HL-60/S4 treated with phorbol 12-myristate 13-acetate at 8.2 ng/mL for 4 days and 3 days (cell line): ENCODE results near the gene DNAJB4.
"Not testable (repeated sequence)": the region's sequence is repeated elsewhere in the genome, so short reads cannot be mapped to it uniquely, and the experiment has no call there.

ENCODE experiments used
- in situ Hi-C: fragments of 300-500 bp; cut with MboI; formaldehyde crosslinking; loops from 2 replicates; pipeline ENCODE4 v1.15.0; 2022; ENCODE audit warnings: low sequenced_read_pairs

The DNAJB4 gene

DNA sequence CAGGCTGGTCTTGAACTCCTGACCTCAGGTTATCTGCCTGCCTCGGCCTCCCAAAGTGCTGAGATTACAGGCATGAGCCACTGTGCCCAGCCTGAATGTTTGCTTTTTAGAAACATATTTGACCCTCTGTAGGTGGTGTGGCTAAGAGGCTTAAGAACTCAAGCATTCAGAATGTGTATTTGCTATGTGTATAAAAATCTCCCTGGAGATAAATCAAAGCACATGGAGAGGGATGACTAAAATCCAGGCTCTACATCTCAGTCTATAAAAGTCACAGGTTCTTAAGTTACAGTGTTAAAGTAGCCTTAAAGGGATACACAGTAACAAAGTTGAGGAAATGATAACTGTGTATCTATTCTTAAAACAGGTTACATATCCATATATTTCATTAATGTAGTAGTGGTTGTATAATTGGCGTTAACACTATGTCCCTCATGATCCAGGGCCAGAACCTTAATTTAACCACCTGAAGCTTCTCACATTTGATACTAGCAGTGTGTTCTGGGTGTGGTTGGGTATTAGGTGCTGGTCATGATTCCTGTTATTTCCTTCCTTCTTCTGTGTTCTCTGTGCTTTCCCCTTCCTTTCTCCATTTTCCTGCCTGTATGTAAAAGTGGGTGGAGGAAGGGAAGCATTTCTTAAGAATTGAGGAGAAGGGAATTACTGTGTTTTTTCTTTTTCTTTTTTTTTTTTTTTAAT is 57.2 kb downstream of the DNAJB4 start:
- in situ Hi-C loops: no loop called here

DNA sequence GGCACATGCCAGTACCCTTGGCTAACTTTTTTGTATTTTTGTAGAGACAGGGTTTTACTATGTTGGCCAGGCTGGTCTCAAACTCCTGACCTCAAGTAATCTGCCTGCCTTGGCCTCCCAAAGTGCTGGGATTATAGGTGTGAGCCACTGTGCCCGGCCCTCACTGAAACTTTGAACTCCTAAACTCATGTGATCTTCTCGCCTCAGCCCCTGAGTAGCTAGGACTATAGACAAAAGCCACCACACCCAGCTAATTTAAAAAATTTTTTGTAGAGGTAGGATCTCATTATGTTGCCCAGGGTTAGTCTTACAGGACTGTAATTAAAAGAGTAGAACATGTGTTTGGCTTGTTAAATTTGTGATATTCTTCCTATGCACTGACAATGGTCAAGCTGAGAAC is 60.1 kb downstream of the DNAJB4 start:
- in situ Hi-C loops: not testable (repeated sequence)
